HuH-7 (cell line): Measurements from ENCODE around the gene HNRNPUL2.

Experiments used
- DNase-seq: peaks from one replicate; pipeline ENCODE4 v3.0.0; 2011; ENCODE audit warnings: low spot score

The HNRNPUL2 gene

GRCh38 chr11:62666259-62666926 is 60.9 kb downstream of the HNRNPUL2 start:
- no peak for DNase-seq

- no peak for DNase-seq
Observed at GRCh38 chr11:62665599-62666258, 61.5 kb downstream of the HNRNPUL2 start.

- peak; percentile 92 for DNase-seq
Observed at GRCh38 chr11:62665075-62665598, 62.1 kb downstream of the HNRNPUL2 start, which contains the start of the genes C11orf98 and CSKMT. C11orf98 (minus strand) TSS chr11:62665210; CDS start chr11:62665169, 41 bp downstream. CSKMT (plus strand) TSS chr11:62665312; CDS start chr11:62665880, 568 bp downstream.

GRCh38 chr11:62664405-62665074 is 62.7 kb downstream of the HNRNPUL2 start:
- DNase-seq, result peak; percentile 58
